OCI-LY1 (cell line): ENCODE measurements around the gene ZFC3H1.

ENCODE experiments used
- EZH2 ChIP-seq: fragments of 200-600 bp; sonication (generic), shearing (Covaris generic); IDR thresholded peaks from 2 replicates; pipeline ENCODE4 v1.8.0; 2017; ENCODE audit warnings: borderline replicate concordance, mixed run types, mild to moderate bottlenecking, antibody characterized with exemption, low read length, moderate library complexity, mixed read lengths
- TF ChIP-seq, protein P1 (sequence below): fragments of 200-600 bp; sonication (generic), shearing (Covaris generic); IDR thresholded peaks from 2 replicates; pipeline ENCODE4 v1.5.1; 2017; ENCODE audit warnings: mild to moderate bottlenecking, antibody characterized with exemption, low read length, moderate library complexity, mixed read lengths

DNA sequence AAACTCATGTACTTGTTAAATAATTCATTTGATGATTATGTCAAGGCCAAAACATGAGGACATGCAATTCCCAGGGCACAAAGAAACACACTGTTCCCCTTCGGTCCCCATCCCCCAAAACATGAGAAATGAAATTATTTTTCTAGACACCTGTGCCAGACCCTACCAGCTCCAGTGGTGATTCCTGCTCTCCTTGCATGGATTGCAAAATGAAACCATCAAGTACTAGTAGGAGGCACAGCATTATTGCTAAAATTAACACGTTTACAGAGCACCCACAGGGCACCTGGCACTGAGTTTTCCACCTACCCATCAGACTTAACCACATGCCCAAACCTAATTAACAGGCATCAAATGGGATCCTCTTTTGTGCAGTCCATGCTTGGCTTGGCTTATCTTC lies 76.6 kb downstream of the ZFC3H1 start:
- TF ChIP-seq EZH2, result no peak
- TF ChIP-seq, protein P1, sequence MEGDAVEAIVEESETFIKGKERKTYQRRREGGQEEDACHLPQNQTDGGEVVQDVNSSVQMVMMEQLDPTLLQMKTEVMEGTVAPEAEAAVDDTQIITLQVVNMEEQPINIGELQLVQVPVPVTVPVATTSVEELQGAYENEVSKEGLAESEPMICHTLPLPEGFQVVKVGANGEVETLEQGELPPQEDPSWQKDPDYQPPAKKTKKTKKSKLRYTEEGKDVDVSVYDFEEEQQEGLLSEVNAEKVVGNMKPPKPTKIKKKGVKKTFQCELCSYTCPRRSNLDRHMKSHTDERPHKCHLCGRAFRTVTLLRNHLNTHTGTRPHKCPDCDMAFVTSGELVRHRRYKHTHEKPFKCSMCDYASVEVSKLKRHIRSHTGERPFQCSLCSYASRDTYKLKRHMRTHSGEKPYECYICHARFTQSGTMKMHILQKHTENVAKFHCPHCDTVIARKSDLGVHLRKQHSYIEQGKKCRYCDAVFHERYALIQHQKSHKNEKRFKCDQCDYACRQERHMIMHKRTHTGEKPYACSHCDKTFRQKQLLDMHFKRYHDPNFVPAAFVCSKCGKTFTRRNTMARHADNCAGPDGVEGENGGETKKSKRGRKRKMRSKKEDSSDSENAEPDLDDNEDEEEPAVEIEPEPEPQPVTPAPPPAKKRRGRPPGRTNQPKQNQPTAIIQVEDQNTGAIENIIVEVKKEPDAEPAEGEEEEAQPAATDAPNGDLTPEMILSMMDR, result no peak
